HG03521 (cell line): ENCODE data around the gene SLC1A2.

Experiments used
- ATAC-seq: cut with Tn5 transposase; IDR thresholded peaks from one replicate; pipeline ENCODE4 v1.9.1; 2021; ENCODE audit warnings: mild to moderate bottlenecking, moderate library complexity; ENCODE audit not compliant: unreplicated experiment

SLC1A2 gene

GRCh38 chr11:35305670-35306382 lies 113.5 kb downstream of the SLC1A2 start:
- ATAC-seq = no peak

- no peak for ATAC-seq
Observed at GRCh38 chr11:35304900-35305460, 114.4 kb downstream of the SLC1A2 start.

- ATAC-seq = no peak
Observed at GRCh38 chr11:35304386-35304775, 115.0 kb downstream of the SLC1A2 start.

DNA sequence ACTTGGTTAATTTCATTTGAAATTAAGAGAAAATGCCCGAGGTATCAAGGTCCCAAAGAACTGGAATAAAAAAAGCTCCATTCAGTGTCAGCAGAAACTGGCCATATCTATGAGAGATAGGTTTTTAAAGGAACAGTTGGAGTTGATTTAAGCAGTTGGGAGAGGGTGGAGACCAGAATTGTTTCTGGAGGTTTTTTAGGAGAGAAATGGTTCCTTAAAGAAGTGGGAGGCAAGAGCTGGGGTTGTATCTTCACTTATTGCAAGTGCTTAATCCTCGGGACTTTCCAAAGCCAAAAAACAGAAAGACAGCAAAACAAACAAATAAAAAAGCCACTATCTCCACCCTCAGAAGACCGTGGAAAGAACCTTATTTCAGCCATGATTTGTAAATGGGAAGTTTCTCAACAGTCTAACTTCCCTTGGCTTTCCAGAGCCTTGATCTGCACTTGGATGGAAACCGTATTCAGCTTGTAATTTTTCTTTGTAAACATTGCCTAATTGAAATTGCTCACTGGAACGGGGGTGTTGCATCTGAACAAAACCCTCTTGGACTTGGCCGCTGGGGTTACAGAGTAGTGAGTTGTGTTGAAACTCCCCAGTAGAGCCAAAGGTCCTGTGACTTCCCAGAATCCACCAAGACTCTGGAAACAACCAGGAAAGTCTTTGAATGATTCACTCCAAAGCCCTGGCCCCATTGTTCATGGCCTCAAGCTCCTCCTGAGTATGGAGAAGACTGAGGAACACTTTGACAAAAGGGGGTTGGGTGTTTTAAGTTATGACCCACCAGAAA lies 115.6 kb downstream of the SLC1A2 start:
- no peak for ATAC-seq

DNA sequence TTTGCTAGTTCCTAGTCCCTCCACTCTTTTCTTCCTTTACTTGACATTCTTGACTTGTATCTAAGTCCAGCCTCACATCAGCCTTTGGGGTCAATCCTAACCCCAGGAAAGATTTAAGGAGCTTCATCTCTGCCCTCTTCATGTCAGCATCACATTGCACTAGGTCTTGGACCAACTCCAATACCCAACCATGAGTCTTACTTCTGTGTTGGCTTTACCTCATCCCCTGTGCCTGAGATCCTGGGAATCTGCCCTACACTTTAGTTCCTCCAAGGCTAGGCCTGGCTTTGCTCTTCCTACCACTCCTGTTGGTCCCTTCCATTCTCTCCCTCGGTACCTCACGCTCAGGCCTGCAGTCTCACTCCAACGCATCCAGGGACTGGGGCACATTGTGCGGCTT lies 117.0 kb downstream of the SLC1A2 start:
- ATAC-seq = no peak

- no peak for ATAC-seq
Observed at GRCh38 chr11:35298369-35298768, 121.0 kb downstream of the SLC1A2 start.

DNA sequence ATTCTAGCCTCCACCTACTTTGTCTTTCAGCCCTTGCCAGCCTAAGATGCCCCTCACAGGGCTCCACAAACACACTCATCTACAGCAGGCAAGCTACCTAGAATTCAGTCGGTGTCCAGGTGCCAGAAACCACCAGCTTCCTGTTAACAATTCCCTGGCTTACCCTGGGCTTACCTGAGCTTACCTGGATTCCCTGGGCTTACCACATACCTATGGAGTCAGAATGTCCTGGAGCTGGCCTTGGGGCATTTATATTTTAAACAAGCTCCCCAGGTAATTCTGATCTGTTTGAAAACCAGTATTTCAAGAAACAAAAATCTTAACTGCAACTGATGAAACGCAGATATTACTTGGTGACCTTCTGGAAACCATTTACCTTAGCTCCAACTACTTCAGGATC lies 123.6 kb downstream of the SLC1A2 start:
- ATAC-seq = no peak

DNA sequence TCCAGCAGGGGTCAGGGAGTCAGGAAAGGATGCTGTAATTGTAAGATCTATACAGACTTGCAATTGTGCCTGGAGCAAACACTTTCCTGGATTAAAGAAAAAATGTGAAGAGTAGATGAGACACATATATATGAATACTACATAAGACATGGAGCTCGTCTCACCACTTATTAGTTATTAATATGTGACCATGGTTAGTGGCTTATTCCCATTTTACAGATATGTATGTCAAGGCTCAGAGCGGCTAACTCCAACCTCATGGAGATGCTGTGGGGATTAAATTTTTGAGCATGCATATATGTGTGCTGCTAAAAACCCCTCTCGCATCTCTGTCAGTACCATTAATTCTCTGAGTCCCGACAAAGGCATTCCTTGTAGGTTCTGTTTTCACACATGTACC lies 125.7 kb downstream of the SLC1A2 start:
- no peak for ATAC-seq

DNA sequence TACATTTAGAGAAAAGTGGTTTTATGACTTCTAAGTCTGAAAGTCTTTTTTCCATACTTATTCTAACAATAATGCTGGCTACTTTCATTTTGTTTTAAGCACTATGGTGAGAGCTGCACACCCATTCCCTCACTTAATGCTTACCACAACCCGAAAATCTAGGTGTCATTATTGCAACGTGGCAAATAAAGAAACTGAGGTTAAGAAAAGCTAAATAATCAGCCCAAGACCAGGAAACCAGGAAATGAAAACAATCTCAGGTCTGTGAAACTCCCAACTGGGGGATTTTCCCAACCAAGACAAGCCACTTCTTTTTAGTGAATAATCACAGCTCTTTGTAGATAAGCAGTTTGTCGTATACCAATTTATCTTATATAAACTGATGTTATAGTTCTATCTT lies 126.3 kb downstream of the SLC1A2 start:
- no peak for ATAC-seq

- no peak for ATAC-seq
Observed at GRCh38 chr11:35292279-35292678, 127.1 kb downstream of the SLC1A2 start.

- no peak for ATAC-seq
Observed at GRCh38 chr11:35290876-35291275, 128.5 kb downstream of the SLC1A2 start.

DNA sequence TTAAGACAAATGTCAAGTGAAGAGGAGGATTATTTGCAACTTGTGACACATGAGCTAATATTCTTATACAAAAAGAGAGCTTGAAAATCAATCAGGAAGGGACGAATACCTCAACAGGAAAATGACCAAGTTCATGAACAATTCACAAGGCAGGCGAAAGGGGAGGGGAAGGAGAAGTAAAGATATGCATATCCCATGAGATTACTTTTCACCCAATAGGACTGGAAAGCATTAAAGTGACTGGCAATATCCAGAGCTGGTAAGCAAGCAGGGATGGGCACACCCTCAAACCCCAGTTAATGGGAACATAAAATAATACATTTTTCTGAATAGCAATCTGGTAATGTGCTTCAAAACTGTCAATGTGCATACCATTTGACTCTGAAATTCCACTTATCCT lies 129.5 kb downstream of the SLC1A2 start:
- no peak for ATAC-seq

DNA sequence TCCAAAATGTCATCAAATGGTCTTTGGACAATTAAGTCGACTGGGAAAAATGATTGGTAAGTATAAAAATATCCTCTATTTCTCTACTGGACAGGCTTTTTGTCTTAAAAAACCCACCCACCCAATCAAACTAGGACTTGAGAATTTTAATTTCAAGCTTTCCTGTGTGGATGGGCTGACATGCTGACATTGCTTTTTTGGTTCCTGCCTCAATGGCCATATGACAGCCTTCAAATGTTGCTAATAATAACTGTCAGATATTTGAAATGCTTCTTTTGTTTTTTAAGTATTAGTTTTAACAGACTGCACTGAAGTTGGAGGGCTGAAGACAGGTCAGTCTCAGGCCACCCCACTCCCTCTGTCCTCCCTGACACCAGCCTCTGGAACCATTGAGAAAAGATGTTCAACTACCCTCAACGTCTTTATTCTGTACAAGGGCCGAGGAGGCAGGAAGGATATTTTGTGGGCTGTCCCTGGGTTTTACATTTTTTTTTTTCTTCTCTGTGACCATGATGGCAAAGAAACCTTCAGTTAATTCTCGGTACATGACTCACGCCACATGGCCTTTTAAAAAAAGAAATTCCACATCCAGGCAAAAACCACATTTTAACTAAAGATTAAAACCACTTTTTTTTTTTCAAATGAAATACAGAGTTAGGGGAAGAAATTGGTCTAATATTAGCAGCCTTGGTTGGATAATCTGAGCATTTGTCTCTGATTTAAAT lies 130.4 kb downstream of the SLC1A2 start:
- ATAC-seq = no peak

GRCh38 chr11:35288309-35288708 lies 131.0 kb downstream of the SLC1A2 start:
- ATAC-seq = no peak

DNA sequence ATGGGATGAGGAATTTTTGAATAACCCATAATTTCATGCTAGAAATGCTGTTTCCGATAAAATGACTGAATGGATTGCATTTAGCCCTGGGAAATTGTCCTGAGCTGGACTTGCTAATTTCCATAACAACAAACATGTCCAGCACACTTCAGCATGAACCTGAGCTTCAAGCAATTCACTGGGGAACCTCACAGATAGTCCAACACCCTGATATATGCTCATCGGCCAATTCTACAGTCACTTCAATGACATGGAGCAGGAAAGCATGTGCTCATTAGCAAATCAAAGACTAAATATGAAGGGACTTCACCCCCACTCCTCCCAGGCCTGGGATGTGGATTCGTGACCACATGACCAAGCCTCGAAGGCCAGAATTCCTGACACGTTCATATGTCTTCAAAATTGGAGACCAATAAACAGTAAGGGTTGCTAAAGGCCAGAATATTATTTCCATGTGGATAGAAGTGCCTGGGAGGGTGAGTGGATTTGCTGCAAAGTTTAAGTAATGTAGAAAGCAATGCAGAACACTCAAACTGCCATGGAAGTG lies 131.9 kb downstream of the SLC1A2 start:
- ATAC-seq = no peak

- no peak for ATAC-seq
Observed at GRCh38 chr11:35286126-35286525, 133.2 kb downstream of the SLC1A2 start.

- no peak for ATAC-seq
Observed at GRCh38 chr11:35285471-35285870, 133.9 kb downstream of the SLC1A2 start.

- ATAC-seq = no peak
Observed at GRCh38 chr11:35282221-35282882, 137.0 kb downstream of the SLC1A2 start.

DNA sequence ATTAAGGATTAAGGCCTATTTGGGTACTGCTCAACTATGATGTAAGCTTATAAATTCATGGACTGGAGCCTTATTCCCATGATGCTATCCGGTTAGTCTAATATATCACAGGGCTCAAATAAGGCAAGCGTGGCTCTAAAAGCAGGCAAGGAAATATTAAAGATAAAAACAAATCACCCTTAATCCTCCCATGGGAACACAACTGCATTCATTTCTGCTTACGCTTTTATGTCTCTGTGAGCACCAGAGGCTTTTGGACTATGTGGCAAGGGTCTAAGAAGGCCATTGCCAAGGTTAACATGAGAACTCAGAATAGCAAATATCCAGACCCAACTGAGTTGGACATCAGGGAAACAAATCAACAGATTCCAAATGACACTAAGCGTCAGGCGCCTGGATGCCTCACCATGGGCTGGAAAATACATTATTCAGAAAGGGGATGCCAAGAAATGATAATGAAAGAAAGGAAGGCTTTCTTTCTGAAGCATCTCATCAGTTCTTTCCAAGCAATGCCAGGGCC lies 138.1 kb downstream of the SLC1A2 start:
- no peak for ATAC-seq

DNA sequence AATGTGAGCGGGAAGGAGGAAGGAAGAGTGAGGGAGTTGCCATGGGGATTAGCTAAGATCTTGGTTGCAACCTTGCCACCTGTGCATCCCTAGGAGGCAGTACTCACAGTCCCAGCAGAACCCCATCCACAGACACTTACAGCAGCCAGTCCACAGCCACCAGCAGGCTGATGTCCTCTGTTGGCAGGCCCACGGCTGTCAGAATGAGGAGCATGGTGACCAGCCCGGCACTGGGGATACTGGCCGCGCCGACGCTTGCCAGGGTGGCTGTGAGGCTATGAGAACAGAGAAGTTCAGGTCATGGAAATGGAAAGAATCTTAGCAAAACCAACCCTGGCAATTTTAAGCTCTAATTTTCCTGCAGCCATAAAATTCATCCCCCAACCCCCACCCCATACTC lies 138.6 kb downstream of the SLC1A2 start:
- ATAC-seq = no peak
